COLO668 (cell line): ENCODE measurements around the gene G6PC3.
"Not testable (repeated sequence)": the region's sequence is repeated elsewhere in the genome, so short reads cannot be mapped to it uniquely, and the experiment has no call there.

ENCODE experiments used
- DNase-seq: peaks from one replicate; lab custom pipeline; 2025; ENCODE audit not compliant: unreplicated experiment; lab: John Stamatoyannopoulos, UW

G6PC3 gene

GRCh38 chr17:44105941-44106340 lies 35.4 kb downstream of the G6PC3 start:
- no peak for DNase-seq

GRCh38 chr17:44106801-44107200 lies 36.3 kb downstream of the G6PC3 start:
- no peak for DNase-seq

- DNase-seq = no peak
These were observed 38.1 kb downstream of the G6PC3 start for GRCh38 chr17:44108440-44109311.

GRCh38 chr17:44109312-44109630 lies 38.7 kb downstream of the G6PC3 start:
- DNase-seq = no peak

- DNase-seq = no peak
These were observed 39.6 kb downstream of the G6PC3 start for GRCh38 chr17:44110011-44110686.

GRCh38 chr17:44110823-44111633 lies 40.5 kb downstream of the G6PC3 start:
- peak; percentile 94 for DNase-seq

GRCh38 chr17:44111777-44112176 lies 41.2 kb downstream of the G6PC3 start:
- peak; percentile 18 for DNase-seq

GRCh38 chr17:44112284-44113280 lies 42.0 kb downstream of the G6PC3 start:
- peak; percentile 13 for DNase-seq

- DNase-seq = no peak
These were observed 42.8 kb downstream of the G6PC3 start for GRCh38 chr17:44113382-44113781.

GRCh38 chr17:44113868-44114840 lies 43.6 kb downstream of the G6PC3 start:
- DNase-seq = no peak

GRCh38 chr17:44115585-44116415 lies 45.3 kb downstream of the G6PC3 start:
- DNase-seq = peak; percentile 28

GRCh38 chr17:44117351-44117750 lies 46.8 kb downstream of the G6PC3 start:
- DNase-seq = no peak

- no peak for DNase-seq
These were observed 48.0 kb downstream of the G6PC3 start for GRCh38 chr17:44118427-44119050.

- no peak for DNase-seq
These were observed 48.5 kb downstream of the G6PC3 start for GRCh38 chr17:44119062-44119461.

GRCh38 chr17:44119798-44120197 lies 49.3 kb downstream of the G6PC3 start:
- DNase-seq = no peak

GRCh38 chr17:44120281-44120680 lies 49.7 kb downstream of the G6PC3 start:
- not testable (repeated sequence) for DNase-seq

GRCh38 chr17:44120851-44121605 lies 50.5 kb downstream of the G6PC3 start:
- no peak for DNase-seq
